HG02623 (cell line): Measurements from ENCODE around the gene ZNF724.
"Not testable (repeated sequence)": the region's sequence is repeated elsewhere in the genome, so short reads cannot be mapped to it uniquely, and the experiment has no call there.

ENCODE experiments used
- ATAC-seq: cut with Tn5 transposase; IDR thresholded peaks from one replicate; pipeline ENCODE4 v1.9.1; 2021; ENCODE audit warnings: moderate library complexity; ENCODE audit not compliant: unreplicated experiment

ZNF724 gene

GRCh38 chr19:23249911-23250649 is at the start of gene ZNF724:
TSS of gene ZNF724 (minus strand) at chr19:23250394. CDS start at chr19:23250242, 152 bp downstream.
- peak; percentile 99 for ATAC-seq

DNA sequence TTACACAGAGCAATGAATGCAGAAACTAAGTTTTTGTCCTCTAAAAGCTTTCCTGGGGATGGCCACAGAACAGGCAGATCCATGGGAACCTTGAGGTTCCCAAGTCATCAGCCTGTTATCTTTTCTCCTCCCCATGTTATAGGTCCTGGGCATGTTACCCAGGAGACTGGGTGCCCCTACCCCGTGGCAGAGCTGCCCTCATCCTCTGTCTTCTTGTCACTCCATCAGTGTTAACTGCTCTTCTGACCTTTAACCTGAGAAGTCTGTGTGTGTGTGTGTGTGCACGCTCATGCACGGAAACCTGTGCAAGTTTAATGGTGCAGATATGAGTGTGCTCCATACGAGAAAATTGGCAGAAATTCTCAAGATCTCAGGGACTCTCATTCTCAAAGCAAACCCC is 43.9 kb upstream of the ZNF724 start:
- no peak for ATAC-seq

DNA sequence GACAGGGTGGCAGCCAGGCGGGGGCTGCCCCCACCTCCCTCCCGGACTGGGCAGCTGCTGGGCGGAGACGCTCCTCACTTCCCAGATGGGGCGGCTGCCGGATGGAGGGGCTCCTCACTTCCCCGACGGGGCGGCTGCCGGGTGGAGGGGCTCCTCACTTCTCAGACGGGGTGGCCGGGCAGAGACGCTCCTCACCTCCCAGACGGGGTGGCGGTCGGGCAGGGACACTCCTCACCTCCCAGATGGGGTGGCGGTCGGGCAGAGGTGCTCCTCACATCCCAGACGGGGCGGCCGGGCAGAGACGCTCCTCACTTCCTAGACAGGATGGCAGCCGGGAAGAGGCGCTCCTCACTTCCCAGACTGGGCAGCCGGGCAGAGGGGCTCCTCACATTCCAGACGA is 39.8 kb upstream of the ZNF724 start:
- not testable (repeated sequence) for ATAC-seq

GRCh38 chr19:23287620-23288019 is 37.4 kb upstream of the ZNF724 start:
- ATAC-seq = no peak

GRCh38 chr19:23286477-23286876 is 36.3 kb upstream of the ZNF724 start:
- no peak for ATAC-seq

DNA sequence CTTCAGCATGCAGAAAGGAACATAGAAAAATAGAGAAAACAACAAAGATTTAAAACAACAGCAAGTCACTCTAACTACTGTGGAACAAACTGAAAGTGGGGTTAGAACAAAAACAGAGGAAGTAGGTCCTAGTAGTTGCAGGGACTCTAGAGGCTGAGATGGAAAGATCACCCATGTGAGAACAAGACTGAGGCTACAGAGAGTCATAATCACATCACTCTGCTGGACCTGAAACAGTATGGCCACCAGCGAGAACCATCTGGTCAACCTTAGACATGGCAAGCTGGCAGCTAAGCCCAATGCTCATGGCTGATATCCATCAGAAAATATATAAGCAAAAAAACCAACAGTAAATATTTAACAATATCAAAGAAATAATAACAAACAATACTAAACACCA is 35.8 kb upstream of the ZNF724 start:
- no peak for ATAC-seq

GRCh38 chr19:23285326-23285725 is 35.1 kb upstream of the ZNF724 start:
- not testable (repeated sequence) for ATAC-seq

DNA sequence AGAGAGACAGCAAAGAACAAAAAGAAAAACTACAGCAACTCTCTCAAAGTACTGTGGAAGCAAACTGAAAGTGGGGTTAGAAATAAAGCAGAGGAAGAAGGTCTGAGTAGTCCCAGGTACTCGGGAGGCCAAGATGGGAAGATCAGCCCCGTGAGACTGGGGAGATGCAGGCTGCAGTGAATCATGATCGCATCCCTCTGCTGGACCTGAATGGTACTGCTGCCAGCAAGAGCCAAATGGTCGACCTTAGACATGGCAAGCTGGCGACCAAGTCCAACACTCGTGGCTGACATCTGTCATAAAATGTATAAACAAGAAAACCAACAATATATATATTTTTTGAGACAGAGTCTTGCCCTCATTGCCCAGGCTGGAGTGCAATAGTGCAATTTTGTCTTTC is 33.7 kb upstream of the ZNF724 start:
- ATAC-seq = no peak

- ATAC-seq = no peak
These were observed 31.6 kb upstream of the ZNF724 start for GRCh38 chr19:23281663-23282276.

DNA sequence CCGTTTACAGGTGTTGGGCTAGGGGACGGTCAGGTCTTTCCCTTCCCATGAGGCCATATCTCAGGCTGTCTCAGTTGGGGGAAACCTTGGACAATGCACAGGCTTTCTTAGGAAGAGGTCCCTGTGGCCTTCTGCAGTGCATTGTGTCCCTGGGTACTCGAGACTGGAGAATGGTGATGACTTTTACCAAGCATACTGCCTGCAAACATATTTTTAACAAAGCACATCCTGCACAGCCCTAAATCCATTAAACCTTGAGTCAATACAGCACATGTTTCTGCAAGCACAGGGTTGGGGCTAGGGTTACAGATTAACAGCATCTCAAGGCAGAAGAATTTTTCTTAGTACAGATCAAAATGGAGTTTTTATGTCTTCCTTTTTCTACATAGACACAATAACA is 27.9 kb upstream of the ZNF724 start:
- not testable (repeated sequence) for ATAC-seq

DNA sequence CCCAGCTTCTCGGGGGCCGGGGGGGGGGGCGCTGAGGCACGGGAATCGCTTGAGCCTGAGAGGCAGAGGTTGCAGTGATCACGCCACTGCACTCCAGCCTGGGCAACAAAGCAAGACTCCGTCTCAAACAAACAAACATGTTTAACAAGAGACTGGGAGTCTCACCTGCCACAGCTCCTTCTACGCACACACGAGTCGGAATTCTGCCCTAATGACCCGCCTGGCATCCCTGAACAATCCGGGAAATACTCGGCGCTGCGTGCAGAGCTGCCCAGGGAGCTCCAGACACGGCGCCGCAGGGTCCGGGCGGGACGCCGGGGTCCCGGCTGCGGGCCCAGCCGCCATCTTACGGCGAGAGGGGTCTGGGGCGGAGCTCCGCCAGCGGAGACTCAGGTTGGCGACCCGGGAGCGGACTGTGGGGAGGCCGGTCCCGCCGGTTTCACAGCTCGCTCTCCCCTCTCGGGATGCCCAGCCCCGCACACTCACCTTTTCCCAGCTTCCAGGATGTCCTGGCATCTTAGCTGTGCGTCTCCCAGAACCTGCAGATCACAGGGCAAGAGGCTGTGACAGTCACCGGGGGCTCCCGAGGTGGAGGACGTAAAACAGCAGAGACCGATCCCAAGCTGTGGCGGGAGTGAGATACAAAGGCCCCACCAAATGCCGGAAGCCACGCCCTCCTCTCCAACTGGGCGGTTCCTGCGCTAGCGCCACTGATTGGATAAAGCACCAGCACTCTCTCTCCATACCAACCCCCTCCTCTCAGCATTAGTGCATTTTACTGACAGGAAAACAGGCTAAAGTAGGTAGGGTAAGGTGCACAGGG is 23.6 kb upstream of the ZNF724 start:
- peak; percentile 99 for ATAC-seq

GRCh38 chr19:23273022-23273589 is 22.9 kb upstream of the ZNF724 start:
- ATAC-seq = no peak

- no peak for ATAC-seq
These were observed 13.8 kb upstream of the ZNF724 start for GRCh38 chr19:23263870-23264590.

DNA sequence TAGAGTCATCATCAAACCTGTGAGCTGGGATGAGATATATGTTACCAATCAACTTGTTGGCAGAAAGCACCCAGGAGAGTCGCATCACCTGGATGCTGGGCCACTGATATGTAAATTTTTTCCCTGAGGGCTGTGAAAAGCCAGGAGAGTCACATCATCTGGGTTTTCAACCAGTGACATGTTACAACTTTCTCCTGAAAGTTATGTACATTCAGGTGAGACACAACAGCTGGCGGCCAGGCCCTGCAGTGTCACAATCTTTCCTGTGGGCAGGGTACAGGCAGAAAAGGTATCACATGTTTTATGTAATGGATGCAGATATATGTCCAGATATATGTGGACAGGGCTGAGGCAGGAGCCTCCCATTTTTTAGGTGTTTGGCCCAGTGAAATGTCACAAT is 13.2 kb upstream of the ZNF724 start:
- no peak for ATAC-seq

DNA sequence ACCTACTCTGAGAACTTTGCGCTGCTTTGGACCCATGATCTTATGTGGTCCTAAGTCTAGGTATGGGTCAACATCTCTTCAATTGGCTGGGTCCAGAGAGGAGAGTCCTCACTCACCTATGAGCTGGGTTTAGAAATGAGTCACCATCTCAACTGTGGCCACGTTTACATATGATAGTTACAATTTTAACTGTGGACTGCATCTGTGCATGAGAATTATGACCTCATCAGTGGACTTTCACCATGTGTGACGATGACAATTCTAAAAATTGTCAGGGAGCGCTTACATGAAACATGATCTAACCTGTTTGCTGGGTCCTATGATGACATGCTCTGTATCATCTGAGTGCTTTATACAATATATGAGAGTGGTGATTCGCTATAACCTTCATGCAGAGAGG is 12.7 kb upstream of the ZNF724 start:
- no peak for ATAC-seq

DNA sequence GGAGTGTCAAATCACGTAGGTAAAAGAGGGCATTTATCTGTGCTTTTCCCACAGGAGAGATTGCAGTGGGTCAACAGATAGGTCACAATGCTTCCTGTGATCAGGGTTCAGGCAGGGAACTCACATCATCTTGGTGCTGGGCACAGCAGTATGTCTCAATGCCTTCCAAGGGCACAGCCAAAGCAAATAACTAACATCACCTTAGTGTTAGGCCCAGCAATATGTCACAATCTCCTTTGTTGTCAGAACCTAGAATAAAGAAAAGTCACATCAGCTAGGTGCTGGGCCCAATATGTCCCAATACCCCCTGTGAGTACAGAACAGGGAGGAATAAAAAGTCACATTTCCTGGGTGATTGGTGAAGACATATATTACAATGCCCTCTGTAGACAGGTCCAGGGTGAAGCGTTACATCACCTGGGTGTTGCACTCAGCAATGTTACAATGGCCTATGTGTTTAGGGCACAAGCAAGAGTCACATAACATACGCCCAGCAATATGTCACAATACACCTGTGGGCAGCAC is 11.4 kb upstream of the ZNF724 start:
- no peak for ATAC-seq

DNA sequence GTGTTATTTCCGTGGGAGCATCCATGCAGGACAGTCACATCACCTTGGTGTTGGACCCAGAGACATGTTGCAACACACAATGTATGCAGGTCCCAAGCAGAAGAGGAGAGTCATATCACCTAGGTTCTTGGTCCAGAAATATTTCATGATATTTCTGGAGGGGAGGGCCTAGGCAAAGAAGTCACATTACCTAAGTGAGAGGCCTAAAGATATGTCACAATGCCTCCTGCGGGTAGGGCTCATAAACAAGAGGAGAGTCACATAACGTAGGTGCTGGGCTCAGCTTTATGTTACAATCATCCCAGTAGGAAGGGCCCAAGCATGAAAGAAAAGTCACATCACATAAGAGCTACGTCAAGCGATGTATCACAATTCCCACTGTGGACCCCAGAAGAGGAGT is 10.8 kb upstream of the ZNF724 start:
- ATAC-seq = no peak

GRCh38 chr19:23259961-23260360 is 9.8 kb upstream of the ZNF724 start:
- no peak for ATAC-seq

DNA sequence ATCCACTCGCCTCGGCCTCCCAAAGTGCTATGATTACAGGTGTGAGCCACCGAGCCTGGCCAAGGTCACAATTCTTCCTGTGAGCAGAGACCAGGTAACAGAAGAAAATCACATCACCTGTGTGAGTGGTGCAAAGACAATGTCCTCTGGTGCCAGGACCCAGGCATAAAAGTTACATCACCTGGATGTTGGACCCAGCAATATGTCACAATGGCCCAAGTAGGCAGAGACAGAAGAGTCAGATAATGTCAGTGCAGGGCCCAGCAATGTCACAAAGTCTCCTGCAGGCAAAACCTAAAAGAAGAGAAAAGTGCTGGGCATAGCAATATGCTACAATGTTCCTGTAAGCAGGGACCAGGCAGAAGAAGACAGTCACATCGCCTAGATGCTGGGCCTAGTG is 5.5 kb upstream of the ZNF724 start:
- ATAC-seq = no peak

GRCh38 chr19:23254141-23254910 is 4.1 kb upstream of the ZNF724 start:
- no peak for ATAC-seq
